CD4-positive, alpha-beta T cell treated with Interleukin-10 for 1 hour (primary cell): ENCODE results near the gene SECTM1.
A peak's percentile ranks its signal among the peaks of the same experiment; 100 is the strongest.

Experiments used
- DNase-seq: peaks from one replicate; pipeline ENCODE4 v3.0.0-alpha.2; 2020

The SECTM1 gene

GRCh38 chr17:82297714-82298537 lies 35.6 kb downstream of the SECTM1 start:
- peak; percentile 95 for DNase-seq

GRCh38 chr17:82297280-82297713 lies 36.3 kb downstream of the SECTM1 start:
- peak; percentile 87 for DNase-seq

GRCh38 chr17:82296511-82297279 lies 36.9 kb downstream of the SECTM1 start:
- DNase-seq = no peak

GRCh38 chr17:82295472-82295814 lies 38.1 kb downstream of the SECTM1 start:
- DNase-seq = no peak

- no peak for DNase-seq
Observed at GRCh38 chr17:82294064-82294773, 39.3 kb downstream of the SECTM1 start.

- DNase-seq = peak; percentile 96
Observed at GRCh38 chr17:82292251-82293154, 41.1 kb downstream of the SECTM1 start.

GRCh38 chr17:82291582-82292250 lies 41.9 kb downstream of the SECTM1 start:
- no peak for DNase-seq

GRCh38 chr17:82287868-82288801 lies 45.4 kb downstream of the SECTM1 start:
- no peak for DNase-seq

GRCh38 chr17:82287013-82287867 lies 46.3 kb downstream of the SECTM1 start:
- DNase-seq = no peak

- no peak for DNase-seq
Observed at GRCh38 chr17:82285141-82285540, 48.4 kb downstream of the SECTM1 start.

GRCh38 chr17:82283208-82283749 lies 50.3 kb downstream of the SECTM1 start:
- DNase-seq = no peak

- no peak for DNase-seq
Observed at GRCh38 chr17:82282239-82283207, 51.0 kb downstream of the SECTM1 start.

- DNase-seq = no peak
Observed at GRCh38 chr17:82281502-82282238, 51.9 kb downstream of the SECTM1 start.

- no peak for DNase-seq
Observed at GRCh38 chr17:82281076-82281475, 52.5 kb downstream of the SECTM1 start.

- DNase-seq = no peak
Observed at GRCh38 chr17:82280537-82280936, 53.0 kb downstream of the SECTM1 start.

GRCh38 chr17:82278786-82279391 lies 54.7 kb downstream of the SECTM1 start:
- no peak for DNase-seq

GRCh38 chr17:82278308-82278707 lies 55.3 kb downstream of the SECTM1 start:
- no peak for DNase-seq
